Anterior cingulate cortex (tissue), 58 donors: ENCODE data around the gene TBC1D22A.
"Not testable (repeated sequence)": the region's sequence is repeated elsewhere in the genome, so short reads cannot be mapped to it uniquely, and the experiment has no call there.

Experiments used
- DNase-seq, 58 donors: peaks; one replicate each; lab custom pipeline; 2025; lab: John Stamatoyannopoulos, UW

The TBC1D22A gene

GRCh38 chr22:47163856-47164513 is 401.5 kb downstream of the TBC1D22A start:
- DNase-seq, result no peak

GRCh38 chr22:47164514-47165337 is 402.3 kb downstream of the TBC1D22A start:
- no peak for DNase-seq

GRCh38 chr22:47165338-47166032 is 403.0 kb downstream of the TBC1D22A start:
- no peak for DNase-seq

- DNase-seq, result no peak
These were observed 403.6 kb downstream of the TBC1D22A start for GRCh38 chr22:47166033-47166404.

GRCh38 chr22:47166446-47167016 is 404.1 kb downstream of the TBC1D22A start:
- no peak for DNase-seq

GRCh38 chr22:47167056-47167455 is 404.6 kb downstream of the TBC1D22A start:
- DNase-seq, result no peak

GRCh38 chr22:47167921-47168320 is 405.5 kb downstream of the TBC1D22A start:
- DNase-seq, result not testable (repeated sequence)

GRCh38 chr22:47168441-47168840 is 406.0 kb downstream of the TBC1D22A start:
- DNase-seq, result no peak

GRCh38 chr22:47168900-47169800 is 406.7 kb downstream of the TBC1D22A start:
- no peak for DNase-seq

- no peak for DNase-seq
These were observed 407.3 kb downstream of the TBC1D22A start for GRCh38 chr22:47169801-47170140.

- DNase-seq, result not testable (repeated sequence)
These were observed 408.3 kb downstream of the TBC1D22A start for GRCh38 chr22:47170511-47171440.

- DNase-seq, result no peak
These were observed 409.2 kb downstream of the TBC1D22A start for GRCh38 chr22:47171441-47172221.

GRCh38 chr22:47172771-47173534 is 410.5 kb downstream of the TBC1D22A start:
- DNase-seq, result no peak

GRCh38 chr22:47173535-47174021 is 411.1 kb downstream of the TBC1D22A start:
- DNase-seq, result no peak

- DNase-seq, result no peak
These were observed 411.6 kb downstream of the TBC1D22A start for GRCh38 chr22:47174096-47174495.

GRCh38 chr22:47174671-47175112 is 412.2 kb downstream of the TBC1D22A start:
- no peak for DNase-seq
